Measurements from ENCODE around the gene RPS16. TPM values are rescaled to one million over a fixed set of nuclear protein-coding genes. Genes with fewer than 3 reads are reported as not detected.

Gene RPS16
- total RNA-seq, 1 donor from 2014 or later, result 1,329 TPM

- Mint-ChIP-seq H3K27me3 (ENCODE audit: low read depth, unreplicated experiment) (no peaks in the 10 kb centered on the region), H3K4me1 (ENCODE audit: low read depth, unreplicated experiment) (peaks cover 35% of the 10 kb centered on the region), H3K27ac (ENCODE audit: unreplicated experiment) (peak overlapping the region; percentile 71), H3K9me3 (ENCODE audit: unreplicated experiment) (no peaks in the 10 kb centered on the region), H3K4me3 (ENCODE audit: unreplicated experiment) (peak overlapping the region; percentile 80), H3K36me3 (ENCODE audit: low read depth, unreplicated experiment) (peaks cover 23% of the 10 kb centered on the region)
- FAIRE-seq (no peak), DNase-seq (ENCODE audit: low read depth) (no peak)
- no peak overlapping the region for H2AFZ ChIP-seq (ENCODE audit: low read depth, low read length)
- no peaks in the 10 kb centered on the region for H3K9me3 ChIP-seq (ENCODE audit: insufficient read depth, low read depth, low read length)
- TF ChIP-seq EZH2 (IDR thresholded peaks at IDR 0.05; ENCODE audit: insufficient read depth, low read length) (no peak), CTCF (IDR thresholded peaks at IDR 0.05; ENCODE audit: insufficient read depth, low read depth, low read length) (no peak)
- peaks cover 3% of the 10 kb centered on the region for H3K36me3 ChIP-seq (ENCODE audit: insufficient read depth, low read length)
- H3K79me2 ChIP-seq (ENCODE audit: insufficient read depth, low read length), result peaks cover 97% of the 10 kb centered on the region
- no peaks in the 10 kb centered on the region for H3K27me3 ChIP-seq (ENCODE audit: insufficient read depth, low read length)
- no peak overlapping the region for H3K27ac ChIP-seq (ENCODE audit: low read depth, low read length)
- peak overlapping the region; percentile 5 for H3K4me2 ChIP-seq (ENCODE audit: low read length)
- H3K9ac ChIP-seq (ENCODE audit: low read length), result no peak overlapping the region
- peaks cover 81% of the 10 kb centered on the region for H4K20me1 ChIP-seq (ENCODE audit: insufficient read depth, low read length)
- H3K4me3 ChIP-seq (ENCODE audit: insufficient read depth, low read depth, low read length), result no peak overlapping the region
- H3K4me1 ChIP-seq (ENCODE audit: insufficient read depth, low read length), result peaks cover 27% of the 10 kb centered on the region
These were observed 13.5 kb upstream of the RPS16 start for GRCh38 chr19:39449116-39449797.

GRCh38 chr19:39448271-39448670 lies 12.5 kb upstream of the RPS16 start:
- Histone ChIP-seq H3K4me1 (ENCODE audit: insufficient read depth, low read length) (peaks cover 27% of the 10 kb centered on the region), H4K20me1 (ENCODE audit: insufficient read depth, low read length) (peaks cover 72% of the 10 kb centered on the region), H3K9ac (ENCODE audit: low read length) (peak overlapping the region; percentile 44), H2AFZ (ENCODE audit: low read depth, low read length) (no peak overlapping the region), H3K36me3 (ENCODE audit: insufficient read depth, low read length) (no peaks in the 10 kb centered on the region), H3K9me3 (ENCODE audit: insufficient read depth, low read depth, low read length) (no peaks in the 10 kb centered on the region), H3K79me2 (ENCODE audit: insufficient read depth, low read length) (peaks cover 89% of the 10 kb centered on the region), H3K27ac (ENCODE audit: low read depth, low read length) (peak overlapping the region; percentile 50), H3K27me3 (ENCODE audit: insufficient read depth, low read length) (no peaks in the 10 kb centered on the region), H3K4me2 (ENCODE audit: low read length) (peak overlapping the region; percentile 94), H3K4me3 (ENCODE audit: insufficient read depth, low read depth, low read length) (peak overlapping the region; percentile 17)
- H3K27me3 Mint-ChIP-seq (ENCODE audit: low read depth, unreplicated experiment), result no peaks in the 10 kb centered on the region
- no peaks in the 10 kb centered on the region for H3K9me3 Mint-ChIP-seq (ENCODE audit: unreplicated experiment)
- H3K4me3 Mint-ChIP-seq (ENCODE audit: unreplicated experiment), result peak overlapping the region; percentile 80
- H3K36me3 Mint-ChIP-seq (ENCODE audit: low read depth, unreplicated experiment), result peaks cover 22% of the 10 kb centered on the region
- TF ChIP-seq EZH2 (IDR thresholded peaks at IDR 0.05; ENCODE audit: insufficient read depth, low read length), result no peak
- TF ChIP-seq CTCF (IDR thresholded peaks at IDR 0.05; ENCODE audit: insufficient read depth, low read depth, low read length), result no peak
- FAIRE-seq (no peak), DNase-seq (ENCODE audit: low read depth) (peak; percentile 60)
- H3K4me1 Mint-ChIP-seq (ENCODE audit: low read depth, unreplicated experiment), result peaks cover 35% of the 10 kb centered on the region
- H3K27ac Mint-ChIP-seq (ENCODE audit: unreplicated experiment), result peak overlapping the region; percentile 73
